Tibial nerve (tissue), 4 donors: ENCODE measurements around the gene PDXDC1. TPM values are rescaled to one million over a fixed set of nuclear protein-coding genes. Genes with fewer than 3 reads are reported as not detected.
"Not testable (repeated sequence)": the region's sequence is repeated elsewhere in the genome, so short reads cannot be mapped to it uniquely, and the experiment has no call there.

Experiments
- DNase-seq, 2 donors: peaks; one replicate each; pipeline ENCODE4 v3.0.0-alpha.2; 2019; ENCODE audit warnings: low spot score in 2 of 2
- H3K27ac ChIP-seq, 4 donors: fragments of 200-600 bp; sonication (generic) in 3 of 4; one replicate each; pipeline ENCODE4 v1.5.1; 2017 to 2019; ENCODE audit warnings: mild to moderate bottlenecking in 1 of 4
- H3K27me3 ChIP-seq, 2 donors: fragments of 200-600 bp; sonication (generic) in 1 of 2; one replicate each; pipeline versions ENCODE4 v1.5.1 to v1.6.0; 2017 to 2019
- H3K36me3 ChIP-seq, 3 donors: fragments of 200-600 bp; sonication (generic); one replicate each; pipeline ENCODE4 v1.5.1; 2018 to 2019
- H3K4me1 ChIP-seq, 4 donors: fragments of 200-600 bp; sonication (generic) in 3 of 4; one replicate each; pipeline ENCODE4 v1.5.1; 2017 to 2019
- H3K4me3 ChIP-seq, 4 donors: fragments of 200-600 bp; sonication (generic) in 3 of 4; one replicate each; pipeline ENCODE4 v1.5.1; 2017 to 2019; ENCODE audit warnings: mild to moderate bottlenecking in 1 of 4, moderate library complexity in 1 of 4
- H3K9me3 ChIP-seq, 4 donors: fragments of 200-600 bp; sonication (generic) in 3 of 4; one replicate each; pipeline ENCODE4 v1.5.1; 2017 to 2019
- EP300 ChIP-seq, 2 donors: sonication (generic); formaldehyde crosslinking; IDR thresholded peaks; one replicate each; pipeline ENCODE4 v1.6.1; 2017; ENCODE audit warnings: antibody characterized with exemption in 2 of 2, mild to moderate bottlenecking in 1 of 2
- POLR2A ChIP-seq, 2 donors: fragments of 450-650 bp; IDR thresholded peaks; one replicate each; pipeline ENCODE4 v1.6.1; 2017; ENCODE audit warnings: antibody characterized with exemption in 2 of 2, mild to moderate bottlenecking in 2 of 2, moderate library complexity in 2 of 2
- WGBS, 2 donors: methylation state at CpG; one replicate each; pipeline ENCODE4 v1.1.5; 2018; 5-methylcytosine and 5-hydroxymethylcytosine counted together
- total RNA-seq, 4 donors: library from RNA; depleted of rRNA; stranded (reverse); fragments of >200 nt; gene quantifications; one replicate each; pipeline ENCODE4 v1.1.0, GENCODE V29; 2016
- TF ChIP-seq, protein P1 (sequence below), 5 experiments: fragments of 200-600 bp in 3 of 5; fragments of 450-650 bp in 2 of 5; sonication (generic) in 3 of 5; IDR thresholded peaks; one replicate each; pipeline ENCODE4 v1.5.1; 2016 to 2019; ENCODE audit warnings: antibody characterized with exemption in 5 of 5, mild to moderate bottlenecking in 3 of 5, moderate library complexity in 2 of 5

The PDXDC1 gene
- total RNA-seq, 4 donors from 2014 or later = 40.6 to 55.1 (median 52.6) TPM

DNA sequence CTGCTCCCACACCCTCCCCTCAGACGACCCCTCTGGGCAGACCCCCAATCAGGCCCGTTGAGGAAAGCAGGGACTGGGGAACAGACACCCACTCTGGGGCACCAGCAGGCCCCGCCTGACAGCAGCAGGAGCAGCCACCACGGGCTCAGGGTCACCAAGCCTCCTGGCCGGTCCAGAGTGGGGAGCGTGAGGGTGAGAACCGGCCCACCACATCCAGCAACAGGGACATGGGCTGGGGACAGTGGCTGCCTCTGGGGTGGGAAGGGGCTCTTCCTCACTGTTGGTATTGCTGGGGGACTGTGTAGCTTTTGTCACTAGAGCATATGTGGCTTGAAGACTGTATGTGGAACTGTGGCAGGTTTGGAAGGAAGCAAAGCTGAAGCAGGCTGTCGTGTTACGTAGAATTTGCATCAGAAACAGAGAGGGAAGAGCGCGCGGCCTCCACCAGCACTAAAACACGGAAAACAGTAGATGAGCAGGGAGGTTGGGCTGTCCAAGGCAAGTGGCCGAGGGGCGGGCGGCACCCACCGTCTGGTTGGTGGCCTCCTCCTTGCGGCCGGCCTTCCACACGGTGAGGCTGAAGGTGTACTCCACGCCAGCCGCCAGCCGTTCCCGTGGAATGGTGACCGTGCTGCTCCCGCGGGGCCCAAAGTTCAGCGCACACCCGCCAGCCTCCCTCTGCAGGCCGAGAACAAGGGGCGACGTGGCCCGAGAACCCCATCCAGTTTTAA, 160.1 kb downstream of the PDXDC1 start:
- H3K4me1 ChIP-seq, H3K27me3 ChIP-seq, H3K4me3 ChIP-seq, H3K9me3 ChIP-seq, DNase-seq, H3K27ac ChIP-seq: not testable (repeated sequence)
- H3K36me3 ChIP-seq = peaks cover 0 to 31% (median 0%) of the 10 kb centered on the region in 3 donors
- WGBS, 2 donors = 91 to 97% methylated on average over 6 to 10 of the region's 33 CpGs

DNA sequence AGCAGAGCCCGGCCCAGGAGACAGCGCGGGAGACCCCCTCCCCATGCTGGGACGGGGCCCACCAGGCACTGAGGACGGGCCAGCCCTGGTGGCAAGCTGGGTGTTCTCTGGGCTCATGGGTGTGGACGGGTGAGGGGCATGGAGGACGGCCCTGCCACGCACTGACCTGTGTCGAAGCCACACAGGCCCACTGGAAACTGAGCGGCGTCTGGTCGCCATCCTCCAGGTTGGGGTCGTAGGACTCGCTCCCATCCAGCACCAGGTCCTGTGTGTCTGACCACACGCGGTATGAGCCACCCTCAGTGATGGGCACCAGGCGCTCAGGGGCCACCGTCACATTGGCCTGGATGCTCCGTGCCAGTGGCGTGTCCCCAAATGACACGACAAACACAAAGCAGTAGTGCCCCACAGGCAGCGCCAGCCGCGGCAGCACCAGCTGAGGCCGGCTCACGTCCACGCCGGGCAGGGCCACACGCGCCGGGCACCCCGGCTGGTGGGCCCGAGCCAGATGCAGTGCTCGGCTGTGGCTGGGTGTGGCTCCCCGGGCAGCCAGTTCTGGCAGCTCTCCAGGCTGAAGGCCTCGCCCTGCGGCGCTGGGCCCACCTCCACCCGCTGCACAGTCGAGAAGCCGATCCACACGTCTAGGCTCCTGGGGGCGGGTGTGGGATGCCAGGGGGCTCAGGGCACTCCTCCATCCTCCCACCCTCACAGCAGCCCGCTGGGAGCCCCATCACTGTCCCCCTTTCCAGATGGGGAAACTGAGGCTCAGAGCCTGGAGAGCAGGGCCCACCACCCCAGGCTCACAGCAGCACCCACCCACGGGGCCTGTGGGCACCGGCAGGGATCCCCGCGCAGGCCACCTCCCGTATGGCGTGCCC, 160.9 kb downstream of the PDXDC1 start:
- not testable (repeated sequence) for H3K27me3 ChIP-seq, DNase-seq, H3K4me1 ChIP-seq, H3K9me3 ChIP-seq, H3K4me3 ChIP-seq, H3K27ac ChIP-seq
- WGBS, 2 donors = 71 to 78% methylated on average over 13 to 33 of the region's 50 CpGs
- H3K36me3 ChIP-seq = peaks cover 0 to 25% (median 0%) of the 10 kb centered on the region in 3 donors

DNA sequence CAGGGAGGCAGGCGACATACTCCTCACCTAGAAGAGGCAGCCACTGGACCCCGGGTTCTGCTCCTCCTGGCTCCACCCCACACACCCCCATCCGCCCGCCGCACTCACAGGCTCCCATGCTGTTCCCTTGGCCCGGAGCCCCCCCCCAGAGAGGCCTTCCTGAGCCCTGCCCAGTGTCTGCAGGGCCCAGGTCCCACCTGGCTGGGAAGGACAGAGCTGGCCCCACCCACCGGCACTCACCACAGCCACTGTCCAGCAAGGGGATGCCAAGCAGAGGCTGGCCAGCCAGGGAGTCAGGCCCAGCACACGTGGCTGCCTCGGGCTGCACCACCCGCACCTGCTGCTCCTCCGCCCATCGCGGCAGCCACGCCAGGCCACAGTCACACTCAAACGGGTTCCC, 162.7 kb downstream of the PDXDC1 start:
- not testable (repeated sequence) for H3K4me3 ChIP-seq, H3K27me3 ChIP-seq, H3K9me3 ChIP-seq, H3K27ac ChIP-seq, DNase-seq
- no CpG with 5 or more reads among the region's 15 CpGs for WGBS, 2 donors
- Histone ChIP-seq H3K4me1 (peaks cover 0 to 25% (median 9%) of the 10 kb centered on the region in 4 donors), H3K36me3 (peaks cover 0 to 14% (median 0%) of the 10 kb centered on the region in 3 donors)

DNA sequence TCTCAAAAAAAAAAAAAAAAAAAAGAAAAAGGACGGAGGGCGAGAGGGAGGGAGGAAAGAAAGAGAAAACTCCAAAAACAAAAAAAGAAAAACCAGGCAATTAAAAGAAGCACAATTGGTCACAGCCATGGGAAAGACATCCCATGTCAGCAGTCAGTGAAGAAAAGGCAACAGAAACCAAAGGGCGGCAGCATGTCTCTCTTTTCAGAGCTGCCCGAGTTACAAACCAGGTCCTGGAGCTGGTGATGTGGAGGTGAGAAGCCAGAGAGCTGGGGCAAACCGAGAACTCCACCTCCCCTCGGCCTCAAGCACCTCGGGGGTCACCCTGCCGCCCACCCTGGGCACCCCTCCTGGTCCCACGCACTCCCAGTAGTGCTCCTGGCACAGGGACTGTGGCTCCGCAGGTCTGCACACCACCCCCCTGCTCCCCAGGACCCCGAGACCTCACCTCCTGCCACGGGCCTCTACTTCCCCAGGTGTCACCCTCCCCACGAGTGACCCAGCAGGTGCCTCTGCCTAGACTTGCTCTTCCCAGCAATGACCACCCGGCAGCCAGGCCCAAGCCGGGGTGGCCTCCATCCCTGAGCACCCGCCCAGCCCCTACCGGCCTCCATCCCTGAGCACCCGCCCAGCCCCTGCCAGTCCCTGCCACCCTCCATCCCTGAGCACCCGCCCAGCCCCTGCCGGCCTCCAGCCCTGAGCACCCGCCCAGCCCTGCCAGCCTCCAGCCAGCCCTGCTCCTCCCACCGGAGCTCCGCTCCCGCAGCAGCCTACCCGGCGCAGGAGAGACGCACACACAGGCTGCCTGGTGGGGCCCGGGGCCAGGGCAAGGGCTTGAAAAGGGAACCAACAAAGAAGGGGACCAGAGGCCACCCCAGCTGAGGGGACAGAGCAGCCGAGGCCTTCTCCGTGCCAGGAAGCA, 165.9 kb downstream of the PDXDC1 start:
- H3K27me3 ChIP-seq, H3K4me3 ChIP-seq, DNase-seq, H3K9me3 ChIP-seq, H3K36me3 ChIP-seq: not testable (repeated sequence)
- peaks cover 0 to 57% (median 29%) of the 10 kb centered on the region in 4 donors for H3K4me1 ChIP-seq
- peak overlapping the region in 2 of 4 donors; percentile 10 to 24 for H3K27ac ChIP-seq
- 57 to 65% methylated on average over 29 to 30 of the region's 30 CpGs for WGBS, 2 donors

DNA sequence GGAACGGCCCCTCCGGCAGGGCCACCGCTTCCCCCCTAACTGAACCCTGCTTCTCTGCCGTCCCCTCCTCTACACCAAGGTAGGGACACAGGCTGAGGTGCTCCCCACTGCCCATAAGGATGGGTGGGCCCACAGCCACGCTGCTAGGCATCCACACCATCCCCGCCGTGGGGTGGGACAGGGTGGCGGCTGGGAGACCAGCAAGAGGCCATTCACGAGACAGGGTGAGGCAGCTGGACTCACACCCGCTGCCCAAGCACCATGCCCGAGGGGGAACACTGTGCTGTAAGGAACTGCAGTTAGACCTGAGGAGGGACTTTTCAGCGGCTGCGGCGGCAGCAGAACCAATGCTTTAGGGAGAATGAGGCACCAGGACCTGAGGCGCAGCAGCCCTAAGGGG, 166.8 kb downstream of the PDXDC1 start:
- H3K27ac ChIP-seq = peak overlapping the region in 1 of 4 donors; percentile 50
- H3K4me1 ChIP-seq = peaks cover 0 to 65% (median 33%) of the 10 kb centered on the region in 4 donors
- no peaks in the 10 kb centered on the region for H3K27me3 ChIP-seq
- H3K4me3 ChIP-seq = no peak overlapping the region
- H3K36me3 ChIP-seq = no peaks in the 10 kb centered on the region
- no peak for DNase-seq
- TF ChIP-seq POLR2A (IDR thresholded peaks at IDR 0.05) = no peak
- TF ChIP-seq, protein P1, sequence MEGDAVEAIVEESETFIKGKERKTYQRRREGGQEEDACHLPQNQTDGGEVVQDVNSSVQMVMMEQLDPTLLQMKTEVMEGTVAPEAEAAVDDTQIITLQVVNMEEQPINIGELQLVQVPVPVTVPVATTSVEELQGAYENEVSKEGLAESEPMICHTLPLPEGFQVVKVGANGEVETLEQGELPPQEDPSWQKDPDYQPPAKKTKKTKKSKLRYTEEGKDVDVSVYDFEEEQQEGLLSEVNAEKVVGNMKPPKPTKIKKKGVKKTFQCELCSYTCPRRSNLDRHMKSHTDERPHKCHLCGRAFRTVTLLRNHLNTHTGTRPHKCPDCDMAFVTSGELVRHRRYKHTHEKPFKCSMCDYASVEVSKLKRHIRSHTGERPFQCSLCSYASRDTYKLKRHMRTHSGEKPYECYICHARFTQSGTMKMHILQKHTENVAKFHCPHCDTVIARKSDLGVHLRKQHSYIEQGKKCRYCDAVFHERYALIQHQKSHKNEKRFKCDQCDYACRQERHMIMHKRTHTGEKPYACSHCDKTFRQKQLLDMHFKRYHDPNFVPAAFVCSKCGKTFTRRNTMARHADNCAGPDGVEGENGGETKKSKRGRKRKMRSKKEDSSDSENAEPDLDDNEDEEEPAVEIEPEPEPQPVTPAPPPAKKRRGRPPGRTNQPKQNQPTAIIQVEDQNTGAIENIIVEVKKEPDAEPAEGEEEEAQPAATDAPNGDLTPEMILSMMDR (IDR thresholded peaks at IDR 0.05) = no peak
- TF ChIP-seq EP300 (IDR thresholded peaks at IDR 0.05) = no peak
- WGBS, 2 donors = 85 to 100% methylated on average over 4 to 7 of the region's 15 CpGs
- no peaks in the 10 kb centered on the region for H3K9me3 ChIP-seq

DNA sequence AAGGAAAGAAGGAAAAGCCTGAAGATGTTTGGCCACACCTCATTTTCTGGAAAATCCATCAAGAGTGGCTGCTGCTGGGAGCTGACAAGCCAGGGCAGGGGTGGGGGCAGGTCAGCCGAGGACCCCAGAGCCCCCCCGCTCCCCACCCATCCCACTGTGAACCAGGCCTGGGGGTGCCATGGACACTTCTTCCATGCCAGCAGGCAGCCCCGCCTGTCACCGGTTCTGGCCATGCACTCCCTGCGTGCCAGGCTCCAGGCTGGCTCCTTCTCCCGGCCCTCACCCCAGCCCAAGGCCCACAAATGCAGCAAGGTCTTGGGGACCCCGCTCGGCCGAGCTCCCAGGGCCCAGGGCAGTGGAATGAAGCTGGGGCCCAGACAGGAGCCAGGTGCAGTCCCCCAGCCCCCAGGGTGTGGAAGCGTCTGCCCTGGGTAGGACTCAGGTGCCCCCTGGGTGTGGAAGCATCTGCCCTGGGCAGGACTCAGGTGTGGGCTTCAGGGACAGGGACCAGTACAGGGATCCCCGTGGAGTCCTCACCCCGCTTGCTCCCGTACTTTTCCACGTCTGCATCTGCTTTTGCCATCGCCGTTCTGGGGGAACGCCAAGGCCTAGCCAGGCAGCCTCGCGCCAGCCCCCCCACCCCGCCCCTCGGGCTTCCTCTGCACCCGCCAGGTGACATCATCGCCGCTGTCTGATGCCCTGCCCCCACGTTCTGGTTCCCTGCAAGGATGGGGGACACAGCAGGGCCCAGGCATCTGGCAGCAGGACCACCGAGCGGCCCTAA, 167.5 kb downstream of the PDXDC1 start:
- H3K9me3 ChIP-seq, DNase-seq, H3K4me3 ChIP-seq, H3K27me3 ChIP-seq, H3K36me3 ChIP-seq: not testable (repeated sequence)
- peaks cover 0 to 71% (median 34%) of the 10 kb centered on the region in 4 donors for H3K4me1 ChIP-seq
- WGBS, 2 donors = 69 to 73% methylated on average over 8 to 9 of the region's 27 CpGs
- peak overlapping the region in 2 of 4 donors; percentile 50 to 78 for H3K27ac ChIP-seq

DNA sequence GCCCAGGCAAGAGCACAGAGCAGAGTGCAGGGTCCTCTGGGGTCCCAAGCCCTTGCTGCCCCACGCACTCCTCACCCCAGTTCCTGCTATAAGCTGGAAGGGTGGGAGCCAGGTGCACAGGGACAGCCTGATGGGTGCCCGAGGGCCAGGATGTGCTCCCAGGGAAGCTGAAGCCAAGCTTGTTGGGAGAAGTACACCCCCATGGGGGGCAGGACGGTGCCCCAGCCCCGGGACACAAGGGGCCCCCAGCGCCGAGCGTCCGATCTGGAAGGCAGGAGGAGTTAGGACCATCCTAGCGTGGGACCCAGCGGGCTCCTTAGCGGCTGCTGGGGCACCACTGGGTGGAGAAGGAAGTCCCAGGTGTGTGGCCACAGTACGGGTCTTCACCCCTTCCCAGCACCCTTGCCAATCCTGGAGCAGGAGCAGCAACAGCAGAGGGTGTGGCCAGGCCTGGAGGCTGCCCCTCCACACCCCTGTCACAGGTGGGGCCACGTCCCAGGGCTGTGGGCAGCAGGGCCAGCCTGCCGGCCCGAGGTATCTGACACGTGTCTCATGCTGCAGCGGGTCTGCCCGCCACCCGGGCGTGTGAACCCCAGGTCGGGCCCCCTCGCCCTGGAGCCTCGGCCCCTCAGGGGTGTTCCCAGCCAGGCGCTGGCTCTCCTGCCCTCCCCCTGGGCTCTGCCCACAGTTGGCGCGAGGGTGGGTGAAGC, 168.2 kb downstream of the PDXDC1 start:
- WGBS, 2 donors = 35% methylated on average over 4 of the region's 26 CpGs; no CpG with 5 or more reads in 1 of the 2 donors
- H3K27ac ChIP-seq = peak overlapping the region in 3 of 4 donors; percentile 48 to 81 (median 78)
- H3K4me3 ChIP-seq, H3K27me3 ChIP-seq, H3K9me3 ChIP-seq, DNase-seq, H3K36me3 ChIP-seq: not testable (repeated sequence)
- H3K4me1 ChIP-seq = peaks cover 0 to 78% (median 36%) of the 10 kb centered on the region in 4 donors

DNA sequence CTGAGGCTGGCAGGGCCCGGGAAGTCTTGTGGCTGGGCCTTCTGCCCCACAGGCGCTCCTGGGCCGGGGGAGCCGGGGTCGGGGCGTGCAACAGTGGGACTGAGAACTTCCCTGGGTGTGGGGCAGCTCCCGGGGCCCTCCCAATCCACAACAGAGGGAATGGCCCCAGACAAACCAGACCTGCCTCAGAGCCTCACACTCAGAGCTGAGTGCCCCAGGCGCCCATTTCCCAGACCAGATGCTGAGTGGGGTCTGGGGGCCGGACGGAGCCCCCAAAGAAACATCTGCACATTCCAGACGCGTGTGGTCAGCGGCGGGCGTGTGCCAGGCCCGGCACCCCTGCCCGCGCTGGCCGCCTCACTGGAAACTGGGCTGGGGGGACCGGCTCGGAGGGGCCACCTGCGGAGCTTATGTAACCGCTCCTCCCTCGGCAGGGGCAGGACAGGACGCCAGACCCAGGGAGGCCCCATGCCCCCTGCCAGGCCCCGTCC, 168.8 kb downstream of the PDXDC1 start:
- H3K27me3 ChIP-seq, H3K9me3 ChIP-seq, DNase-seq, H3K36me3 ChIP-seq: not testable (repeated sequence)
- Histone ChIP-seq H3K27ac (peak overlapping the region; percentile 48 to 81 (median 74)), H3K4me1 (peaks cover 0 to 78% (median 36%) of the 10 kb centered on the region in 4 donors), H3K4me3 (peak overlapping the region; percentile 5 to 31 (median 16))
- WGBS, 2 donors = 0 to 22% methylated on average over 1 to 6 of the region's 26 CpGs

DNA sequence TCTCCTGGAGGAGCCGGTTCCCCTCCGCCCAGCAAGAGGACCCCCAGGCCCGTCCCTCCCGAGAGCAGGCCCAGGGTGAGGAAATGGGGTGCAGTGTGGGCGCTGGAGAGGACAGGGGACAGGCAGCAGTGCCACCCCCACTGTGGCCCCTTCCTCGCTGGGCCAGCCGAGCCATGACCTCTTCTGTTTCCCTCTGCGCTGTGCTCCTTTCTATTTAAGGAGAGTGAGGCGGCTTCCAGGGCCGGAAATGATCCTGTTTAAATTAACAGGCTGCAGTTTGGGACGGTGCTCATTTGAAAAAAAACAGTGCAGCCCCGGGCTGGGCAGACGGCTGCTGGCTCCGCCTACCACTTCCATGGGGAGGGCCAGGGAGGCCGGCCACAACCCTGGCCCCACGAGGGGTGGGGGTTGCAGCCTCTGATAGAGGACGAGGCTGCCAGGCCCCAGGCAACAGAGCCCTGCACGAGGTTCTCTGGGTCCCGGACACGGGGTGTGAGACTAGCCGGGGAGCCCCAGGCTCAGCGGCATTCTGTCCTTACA, 169.3 kb downstream of the PDXDC1 start:
- peak overlapping the region; percentile 48 to 81 (median 74) for H3K27ac ChIP-seq
- WGBS, 2 donors = 0 to 3% methylated on average over 17 to 21 of the region's 22 CpGs

More for the DNA sequence above, 169.3 kb downstream of the PDXDC1 start:
- Histone ChIP-seq H3K4me1 (peaks cover 0 to 79% (median 36%) of the 10 kb centered on the region in 4 donors), H3K4me3 (peak overlapping the region; percentile 5 to 31 (median 16))
- not testable (repeated sequence) for H3K9me3 ChIP-seq, DNase-seq, H3K27me3 ChIP-seq, H3K36me3 ChIP-seq
